Mucosa of stomach (tissue), 1 donor: ENCODE data around the gene GATA1.

Source experiments
- H3K27me3 ChIP-seq: one replicate; pipeline ENCODE4 v1.7.0; 2013; ENCODE audit warnings: mild to moderate bottlenecking, low read length; ENCODE audit not compliant: control insufficient read depth, insufficient read depth
- H3K36me3 ChIP-seq: one replicate; pipeline ENCODE4 v1.7.0; 2013; ENCODE audit warnings: low read length; ENCODE audit not compliant: control insufficient read depth, insufficient read depth
- H3K4me1 ChIP-seq: one replicate; pipeline ENCODE4 v1.7.0; 2013; ENCODE audit warnings: mild to moderate bottlenecking, low read length; ENCODE audit not compliant: control insufficient read depth, insufficient read depth
- H3K4me3 ChIP-seq: one replicate; pipeline ENCODE4 v1.7.0; 2013; ENCODE audit warnings: low read length
- H3K9ac ChIP-seq: one replicate; pipeline ENCODE4 v1.7.0; 2013; ENCODE audit warnings: mild to moderate bottlenecking, low read length, moderate library complexity
- H3K9me3 ChIP-seq: one replicate; pipeline ENCODE4 v1.7.0; 2013; ENCODE audit warnings: mild to moderate bottlenecking, low read length, moderate library complexity; ENCODE audit not compliant: control insufficient read depth
- donor health status: Pancreatic carcinoma.

The GATA1 gene

GRCh38 chrX:48835524-48836329 lies 49.3 kb downstream of the GATA1 start, which contains the start of gene PCSK1N:
Gene PCSK1N, minus strand, starts transcription at chrX:48835610. Its CDS starts 78 bp downstream, at chrX:48835532.
- Histone ChIP-seq H3K9ac (no peak within 1 kb of the TSS), H3K4me3 (no peak within 1 kb of the TSS), H3K4me1 (no peaks in the 10 kb centered on the region), H3K36me3 (no peaks in the 10 kb centered on the region), H3K9me3 (no peaks in the 10 kb centered on the region), H3K27me3 (peaks cover 22% of the 10 kb centered on the region)

- H3K27me3 ChIP-seq = peaks cover 6% of the 10 kb centered on the region
- H3K9ac ChIP-seq = no peak overlapping the region
- H3K4me1 ChIP-seq = no peaks in the 10 kb centered on the region
- no peaks in the 10 kb centered on the region for H3K9me3 ChIP-seq
- no peak overlapping the region for H3K4me3 ChIP-seq
- no peaks in the 10 kb centered on the region for H3K36me3 ChIP-seq
Measured at GRCh38 chrX:48839686-48840085, 53.3 kb downstream of the GATA1 start.
